ENCODE measurements around the gene SV2A.
"Not testable (repeated sequence)": the region's sequence is repeated elsewhere in the genome, so short reads cannot be mapped to it uniquely, and the experiment has no call there.

The SV2A gene

DNA sequence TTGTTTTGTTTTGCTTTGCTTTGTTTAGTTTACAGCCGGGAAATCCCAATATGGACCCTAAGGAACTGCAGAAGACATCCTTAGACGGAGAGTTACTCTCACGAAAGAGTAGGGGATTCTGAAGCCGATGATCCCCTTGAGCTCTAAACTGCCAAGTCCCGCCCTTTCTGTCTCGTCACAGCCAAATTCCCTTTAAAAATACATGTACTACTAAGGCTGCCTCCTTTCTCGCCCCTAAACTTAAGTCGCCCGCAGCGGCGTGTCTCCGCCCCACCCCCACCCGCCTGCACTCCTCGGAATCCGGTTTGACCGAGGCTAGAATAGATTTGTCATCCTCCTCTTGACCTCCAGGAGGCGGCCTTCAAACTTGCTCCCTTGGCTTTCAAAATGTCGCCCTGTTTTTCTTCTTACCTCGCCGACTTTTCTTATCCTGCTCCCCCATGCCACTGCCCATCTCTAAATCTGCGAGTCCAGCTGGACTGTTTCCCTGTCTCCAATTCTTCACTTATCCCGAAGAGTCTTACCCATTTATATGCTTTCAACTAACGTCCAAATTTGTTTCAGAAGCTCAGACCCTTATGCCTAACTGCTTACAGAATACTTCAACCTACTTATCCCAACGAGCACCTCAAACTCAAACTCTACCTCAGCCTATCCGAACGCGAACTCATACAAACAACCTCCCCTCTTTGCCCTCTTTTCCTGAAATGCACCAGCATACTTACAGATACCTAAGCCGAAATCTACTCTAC lies 29.2 kb downstream of the SV2A start:
- Histone ChIP-seq H3K36me3 (ENCODE audit: control insufficient read depth, insufficient read depth, low read length) (no peaks in the 10 kb centered on the region), H3K4me3 (replicated peaks; ENCODE audit: low read depth, low read length) (peak overlapping the region; percentile 58), H3K27me3 (replicated peaks; ENCODE audit: control insufficient read depth, insufficient read depth, low read length) (no peaks in the 10 kb centered on the region)
- TF ChIP-seq, protein P1, sequence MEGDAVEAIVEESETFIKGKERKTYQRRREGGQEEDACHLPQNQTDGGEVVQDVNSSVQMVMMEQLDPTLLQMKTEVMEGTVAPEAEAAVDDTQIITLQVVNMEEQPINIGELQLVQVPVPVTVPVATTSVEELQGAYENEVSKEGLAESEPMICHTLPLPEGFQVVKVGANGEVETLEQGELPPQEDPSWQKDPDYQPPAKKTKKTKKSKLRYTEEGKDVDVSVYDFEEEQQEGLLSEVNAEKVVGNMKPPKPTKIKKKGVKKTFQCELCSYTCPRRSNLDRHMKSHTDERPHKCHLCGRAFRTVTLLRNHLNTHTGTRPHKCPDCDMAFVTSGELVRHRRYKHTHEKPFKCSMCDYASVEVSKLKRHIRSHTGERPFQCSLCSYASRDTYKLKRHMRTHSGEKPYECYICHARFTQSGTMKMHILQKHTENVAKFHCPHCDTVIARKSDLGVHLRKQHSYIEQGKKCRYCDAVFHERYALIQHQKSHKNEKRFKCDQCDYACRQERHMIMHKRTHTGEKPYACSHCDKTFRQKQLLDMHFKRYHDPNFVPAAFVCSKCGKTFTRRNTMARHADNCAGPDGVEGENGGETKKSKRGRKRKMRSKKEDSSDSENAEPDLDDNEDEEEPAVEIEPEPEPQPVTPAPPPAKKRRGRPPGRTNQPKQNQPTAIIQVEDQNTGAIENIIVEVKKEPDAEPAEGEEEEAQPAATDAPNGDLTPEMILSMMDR (IDR thresholded peaks at IDR 0.05; ENCODE audit: insufficient read depth, low read length, poor library complexity, severe bottlenecking), result peak; percentile 73
- DNase-seq (ENCODE audit: extremely low read depth, insufficient read length), result peak; percentile 96

DNA sequence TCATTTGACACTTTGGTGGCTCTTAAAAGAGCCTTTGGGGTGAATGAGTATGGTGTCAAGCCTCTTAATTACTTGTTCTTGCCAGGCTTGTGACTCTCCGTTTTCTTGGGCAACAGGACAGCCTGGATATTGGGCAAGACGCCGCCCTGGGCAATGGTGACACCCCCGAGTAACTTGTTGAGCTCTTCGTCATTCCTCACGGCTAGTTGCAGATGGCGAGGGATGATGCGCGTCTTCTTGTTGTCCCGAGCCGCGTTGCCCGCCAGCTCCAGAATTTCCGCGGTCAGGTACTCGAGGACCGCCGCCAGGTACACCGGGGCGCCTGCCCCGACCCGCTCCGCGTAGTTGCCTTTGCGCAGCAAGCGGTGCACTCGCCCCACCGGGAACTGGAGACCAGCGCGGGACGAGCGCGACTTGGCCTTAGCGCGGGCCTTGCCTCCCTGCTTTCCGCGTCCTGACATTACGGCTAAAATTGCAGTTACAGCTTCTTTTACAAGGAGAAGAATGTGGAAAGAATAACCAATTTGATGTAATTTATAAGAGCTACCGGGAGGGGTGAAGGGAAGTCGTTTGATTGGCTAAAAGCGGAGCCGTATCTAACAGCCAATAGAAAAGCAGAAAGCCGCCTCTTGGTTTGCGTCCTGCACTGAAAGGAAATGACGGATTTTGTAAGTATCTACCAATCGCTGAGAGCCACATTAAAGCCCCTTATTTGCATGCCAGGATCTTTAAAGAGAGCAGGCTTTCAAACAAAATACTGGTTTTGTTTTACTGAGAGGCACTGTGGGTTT lies 30.0 kb downstream of the SV2A start:
- no peaks in the 10 kb centered on the region for H3K36me3 ChIP-seq (ENCODE audit: control insufficient read depth, insufficient read depth, low read length)
- H3K27me3 ChIP-seq (replicated peaks; ENCODE audit: control insufficient read depth, insufficient read depth, low read length), result no peaks in the 10 kb centered on the region
- DNase-seq (ENCODE audit: extremely low read depth, insufficient read length), result peak; percentile 94
- peak overlapping the region; percentile 75 for H3K4me3 ChIP-seq (replicated peaks; ENCODE audit: low read depth, low read length)
- TF ChIP-seq, protein P1 (IDR thresholded peaks at IDR 0.05; ENCODE audit: insufficient read depth, low read length, poor library complexity, severe bottlenecking), result no peak

DNA sequence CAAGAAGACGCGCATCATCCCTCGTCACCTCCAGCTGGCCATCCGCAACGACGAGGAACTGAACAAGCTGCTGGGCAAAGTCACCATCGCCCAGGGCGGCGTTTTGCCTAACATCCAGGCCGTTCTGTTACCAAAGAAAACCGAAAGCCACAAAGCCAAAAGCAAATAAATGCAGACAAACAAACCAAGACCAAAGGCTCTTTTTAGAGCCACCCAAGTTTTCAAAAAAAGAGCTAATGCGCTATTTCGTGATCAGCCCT lies 30.5 kb downstream of the SV2A start:
- DNase-seq (ENCODE audit: extremely low read depth, insufficient read length); H3K36me3 ChIP-seq (ENCODE audit: control insufficient read depth, insufficient read depth, low read length); H3K27me3 ChIP-seq (replicated peaks; ENCODE audit: control insufficient read depth, insufficient read depth, low read length): not testable (repeated sequence)
- H3K4me3 ChIP-seq (replicated peaks; ENCODE audit: low read depth, low read length), result peak overlapping the region; percentile 75

DNA sequence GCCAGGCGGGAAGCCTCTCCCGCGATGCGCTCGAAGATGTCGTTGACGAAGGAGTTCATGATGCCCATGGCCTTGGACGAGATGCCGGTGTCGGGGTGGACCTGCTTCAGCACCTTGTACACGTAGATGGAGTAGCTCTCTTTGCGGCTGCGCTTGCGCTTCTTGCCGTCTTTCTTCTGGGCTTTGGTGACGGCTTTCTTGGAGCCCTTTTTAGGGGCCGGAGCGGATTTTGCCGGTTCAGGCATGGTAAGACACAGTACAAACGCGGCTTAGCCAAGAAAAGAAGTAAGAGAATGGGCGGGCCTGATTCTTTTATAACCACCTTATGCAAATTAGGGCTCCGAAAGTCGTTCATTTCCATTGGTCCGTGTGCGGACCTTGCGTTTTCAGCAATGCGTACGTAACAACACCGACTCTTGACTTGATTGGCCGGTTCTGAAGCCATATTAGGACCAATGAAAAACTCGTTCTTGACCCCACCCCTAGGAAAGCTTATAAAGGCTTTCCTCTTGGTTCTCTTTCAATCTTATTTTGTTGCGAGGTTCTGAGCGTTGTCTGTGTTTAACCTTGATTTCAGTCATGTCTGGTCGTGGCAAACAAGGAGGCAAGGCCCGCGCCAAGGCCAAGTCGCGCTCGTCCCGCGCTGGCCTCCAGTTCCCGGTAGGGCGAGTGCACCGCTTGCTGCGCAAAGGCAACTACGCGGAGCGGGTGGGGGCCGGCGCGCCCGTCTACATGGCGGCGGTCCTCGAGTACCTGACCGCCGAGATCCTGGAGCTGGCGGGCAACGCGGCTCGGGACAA lies 31.0 kb downstream of the SV2A start:
- Histone ChIP-seq H3K27me3 (replicated peaks; ENCODE audit: control insufficient read depth, insufficient read depth, low read length) (no peaks in the 10 kb centered on the region), H3K36me3 (ENCODE audit: control insufficient read depth, insufficient read depth, low read length) (no peaks in the 10 kb centered on the region), H3K4me3 (replicated peaks; ENCODE audit: low read depth, low read length) (peak overlapping the region; percentile 76)
- TF ChIP-seq, protein P1 (IDR thresholded peaks at IDR 0.05; ENCODE audit: insufficient read depth, low read length, poor library complexity, severe bottlenecking), result no peak
- peak; percentile 96 for DNase-seq (ENCODE audit: extremely low read depth, insufficient read length)

DNA sequence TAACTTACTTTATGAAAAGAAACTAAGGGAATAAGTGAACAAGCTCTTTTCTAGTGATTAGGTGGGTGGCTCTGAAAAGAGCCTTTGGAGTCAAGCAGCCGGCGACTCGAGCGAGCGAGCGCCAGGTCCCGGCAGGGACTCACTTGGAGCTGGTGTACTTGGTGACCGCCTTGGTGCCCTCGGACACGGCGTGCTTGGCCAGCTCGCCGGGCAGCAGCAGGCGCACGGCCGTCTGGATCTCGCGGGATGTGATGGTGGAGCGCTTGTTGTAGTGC lies 31.6 kb downstream of the SV2A start:
- H3K36me3 ChIP-seq (ENCODE audit: control insufficient read depth, insufficient read depth, low read length); DNase-seq (ENCODE audit: extremely low read depth, insufficient read length); H3K27me3 ChIP-seq (replicated peaks; ENCODE audit: control insufficient read depth, insufficient read depth, low read length): not testable (repeated sequence)
- H3K4me3 ChIP-seq (replicated peaks; ENCODE audit: low read depth, low read length), result peak overlapping the region; percentile 76

DNA sequence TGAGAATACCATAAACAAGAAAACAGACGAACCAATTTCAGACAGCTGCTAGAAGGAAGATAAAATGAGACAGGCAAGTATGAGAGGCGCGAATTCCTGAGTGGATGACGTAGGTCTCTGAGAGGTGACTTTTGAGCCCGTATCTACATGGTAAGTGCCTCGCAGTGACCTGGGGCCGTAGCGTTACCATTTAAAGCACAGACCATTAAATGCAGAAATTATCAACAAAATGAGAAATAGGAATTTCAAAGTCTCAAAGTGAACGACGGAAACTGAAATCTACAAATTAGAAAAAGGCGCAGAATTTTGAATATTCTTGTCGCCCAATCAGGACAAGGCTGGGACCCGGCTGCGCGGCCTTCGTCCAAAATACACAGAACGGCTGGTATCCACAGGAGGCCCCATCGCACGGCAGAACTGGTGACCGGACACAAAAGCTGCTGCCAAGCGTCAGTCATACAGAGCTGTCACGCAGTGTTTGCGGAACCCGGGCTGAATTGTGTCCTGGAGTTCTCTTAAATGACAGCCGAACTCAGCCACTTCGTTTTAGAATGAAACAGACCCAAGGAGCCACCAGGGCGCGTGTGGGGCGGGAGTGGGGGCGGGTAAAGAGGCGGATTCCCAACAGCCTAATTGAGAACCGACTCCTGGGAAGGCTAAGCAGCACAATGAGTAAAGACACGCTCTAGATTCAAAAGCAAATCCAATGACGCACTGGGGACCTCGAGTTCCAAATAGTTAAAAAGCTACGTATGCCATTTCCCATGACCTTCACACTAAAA lies 32.1 kb downstream of the SV2A start:
- DNase-seq (ENCODE audit: extremely low read depth, insufficient read length), result peak; percentile 86
- H3K36me3 ChIP-seq (ENCODE audit: control insufficient read depth, insufficient read depth, low read length), result no peaks in the 10 kb centered on the region
- H3K27me3 ChIP-seq (replicated peaks; ENCODE audit: control insufficient read depth, insufficient read depth, low read length), result no peaks in the 10 kb centered on the region
- TF ChIP-seq, protein P1 (IDR thresholded peaks at IDR 0.05; ENCODE audit: insufficient read depth, low read length, poor library complexity, severe bottlenecking), result no peak
- H3K4me3 ChIP-seq (replicated peaks; ENCODE audit: low read depth, low read length), result peak overlapping the region; percentile 76

Data from GM06990 (cell line).